UCSD-AML1 (cell line): ENCODE data around the gene RNLS.

Source experiments
- DNase-seq: peaks from one replicate; lab custom pipeline; 2025; ENCODE audit not compliant: unreplicated experiment; lab: John Stamatoyannopoulos, UW

RNLS gene

DNA sequence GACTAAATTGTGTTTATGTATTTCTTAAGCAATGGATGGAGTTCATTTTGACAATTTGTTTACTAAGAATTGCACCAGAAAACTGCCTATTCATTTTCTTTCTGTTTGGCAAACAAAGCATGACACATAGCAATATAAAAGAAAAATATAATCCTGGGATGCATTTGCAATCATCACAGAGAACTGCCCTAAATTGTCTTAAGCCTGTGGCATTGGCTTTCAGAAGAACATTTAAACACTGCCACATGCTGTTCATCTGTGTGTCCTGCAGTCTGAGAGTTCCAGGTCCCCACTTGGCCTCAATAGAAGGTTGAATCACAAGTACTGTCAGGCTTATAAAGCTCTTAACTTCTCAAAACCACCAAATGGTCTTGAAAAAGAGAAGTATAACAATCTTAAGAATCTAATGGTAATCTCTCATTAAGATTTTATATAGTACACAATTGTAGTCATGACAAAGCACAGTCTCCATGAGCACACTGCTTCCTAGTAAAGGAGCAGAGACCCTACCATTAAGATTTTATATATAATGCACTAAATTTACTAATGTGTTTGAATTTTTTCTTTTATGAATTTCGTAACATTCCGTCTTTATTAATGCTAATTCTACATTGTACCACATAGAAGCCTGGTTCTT is 29.9 kb downstream of the RNLS start:
- DNase-seq, result peak; percentile 10

DNA sequence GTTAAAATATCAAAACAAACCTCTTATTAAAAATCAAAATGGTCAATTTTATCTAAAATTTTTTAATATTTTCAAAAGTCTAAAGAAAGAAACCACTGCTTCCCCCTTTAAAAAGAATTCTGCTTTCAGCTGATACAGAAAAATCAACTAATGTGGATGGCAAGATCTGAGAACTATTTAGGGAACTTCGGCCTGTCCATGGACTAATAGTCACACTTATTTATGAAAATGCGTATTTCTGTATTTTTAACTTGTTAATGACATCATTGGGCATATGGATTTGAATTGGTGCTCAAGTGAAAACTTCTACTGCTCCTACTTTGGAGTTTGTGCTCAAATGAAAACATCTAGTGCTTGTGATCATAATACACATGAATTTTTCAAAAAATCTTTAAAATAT is 31.9 kb downstream of the RNLS start:
- DNase-seq, result no peak

DNA sequence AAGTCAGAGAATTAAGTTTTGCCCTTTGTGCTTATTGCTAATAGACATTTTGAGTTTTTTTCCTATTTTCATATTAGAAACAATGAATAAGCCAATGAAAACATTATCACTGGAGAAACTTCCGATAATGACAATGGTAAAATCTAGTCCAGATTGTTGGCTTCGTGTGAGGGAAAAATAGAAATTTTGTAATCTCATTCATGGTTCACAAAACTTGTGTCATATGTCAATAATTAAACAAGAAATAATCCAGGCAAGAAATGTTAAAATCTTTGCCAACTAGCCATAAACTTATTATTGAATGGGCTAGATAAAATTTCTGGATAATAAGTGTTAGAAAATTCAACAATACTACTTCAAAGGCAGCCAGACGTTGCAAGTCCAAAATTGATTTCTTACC is 36.6 kb downstream of the RNLS start:
- no peak for DNase-seq

DNA sequence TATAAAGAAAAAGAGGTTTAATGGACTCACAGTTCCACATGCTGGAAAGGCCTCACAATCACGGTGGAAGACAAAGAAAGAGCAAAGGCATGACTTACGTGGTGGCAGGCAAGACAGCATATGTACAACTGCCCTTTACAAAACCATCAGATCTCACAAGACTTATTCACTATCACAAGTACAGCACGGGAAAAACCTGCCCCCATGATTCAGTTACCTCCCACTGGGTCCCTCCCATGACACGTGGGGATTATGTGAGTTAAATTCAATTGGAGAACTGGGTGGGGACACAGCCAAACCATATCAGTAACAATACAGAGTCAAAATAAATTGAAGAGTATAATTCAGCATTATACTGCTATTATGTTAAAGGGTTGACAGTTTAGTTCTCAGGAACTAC is 37.8 kb downstream of the RNLS start:
- DNase-seq, result no peak

DNA sequence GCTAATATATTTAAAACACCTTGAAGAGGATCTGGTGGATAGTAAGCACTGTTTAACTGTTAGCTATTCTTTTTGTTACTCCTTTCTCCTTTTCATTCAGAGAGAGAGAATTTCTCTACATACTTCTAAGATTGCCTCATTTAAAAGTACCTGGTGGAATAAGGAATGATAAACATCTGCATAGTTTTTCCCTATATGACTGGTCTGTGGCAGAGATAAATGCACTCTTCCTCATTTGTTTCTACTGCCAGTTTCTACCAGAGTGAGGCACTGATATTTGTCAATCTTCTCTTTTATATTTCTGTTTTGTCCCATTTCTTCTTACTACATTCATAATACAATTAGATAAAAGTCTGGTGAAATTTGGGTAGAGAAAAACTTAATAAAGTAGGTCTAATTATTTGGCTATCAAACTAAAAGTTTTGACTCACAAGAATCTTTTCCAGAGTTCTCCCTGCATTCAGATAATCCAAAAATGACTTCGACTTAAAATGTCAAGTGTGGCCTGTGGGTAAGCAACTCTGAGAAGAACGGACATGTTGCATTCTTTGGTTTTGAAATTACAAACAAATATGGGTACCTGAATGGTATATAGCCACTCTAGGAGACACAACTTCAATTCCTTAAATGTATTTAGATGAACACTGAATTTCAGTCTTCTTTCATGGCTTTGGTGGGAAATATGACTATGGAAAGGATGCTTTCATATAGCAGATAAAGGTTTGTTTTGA is 38.8 kb downstream of the RNLS start:
- DNase-seq, result no peak

DNA sequence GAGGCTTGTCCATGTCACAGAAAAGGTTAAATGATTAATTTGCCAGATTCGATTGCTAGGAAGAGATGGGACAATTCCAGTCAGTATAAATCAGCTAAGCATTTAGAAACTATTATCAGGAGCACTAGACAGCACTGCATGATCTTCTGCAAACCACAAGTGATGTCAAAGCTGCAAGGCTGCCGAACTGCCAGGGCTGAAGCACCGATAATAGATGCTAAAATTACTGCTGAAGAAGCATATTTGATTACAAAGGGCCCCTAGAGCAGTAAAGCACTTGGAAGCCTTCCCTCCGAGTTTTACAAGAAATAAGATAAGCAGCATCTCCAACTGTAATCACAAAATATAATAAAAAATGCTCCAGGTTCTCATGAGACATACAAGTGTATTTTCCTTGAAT is 40.6 kb downstream of the RNLS start:
- DNase-seq, result no peak

DNA sequence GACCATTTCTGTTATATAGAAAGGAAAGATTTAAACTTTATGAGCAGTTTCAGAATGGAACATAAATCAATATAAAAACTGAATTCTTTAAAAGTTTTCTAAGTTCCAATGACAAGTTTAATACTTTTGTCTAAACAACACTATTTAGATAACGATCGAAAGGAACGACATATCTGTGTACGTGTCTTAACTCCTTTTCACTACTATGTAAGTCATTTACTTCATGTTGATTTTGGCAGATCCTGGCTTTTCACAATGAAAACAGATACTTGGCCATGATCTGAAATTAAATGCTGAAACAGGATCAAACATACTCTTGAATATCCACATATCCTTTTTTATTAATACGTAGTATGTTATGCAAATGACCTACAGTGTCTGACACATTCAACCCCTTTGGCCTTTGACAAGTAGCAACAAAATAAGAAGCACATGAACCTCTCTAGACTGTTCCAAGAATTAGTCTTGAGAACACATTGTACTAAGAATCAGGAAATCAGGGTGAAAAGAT is 41.9 kb downstream of the RNLS start:
- DNase-seq, result no peak

GRCh38 chr10:88540351-88540750 is 42.8 kb downstream of the RNLS start:
- no peak for DNase-seq

DNA sequence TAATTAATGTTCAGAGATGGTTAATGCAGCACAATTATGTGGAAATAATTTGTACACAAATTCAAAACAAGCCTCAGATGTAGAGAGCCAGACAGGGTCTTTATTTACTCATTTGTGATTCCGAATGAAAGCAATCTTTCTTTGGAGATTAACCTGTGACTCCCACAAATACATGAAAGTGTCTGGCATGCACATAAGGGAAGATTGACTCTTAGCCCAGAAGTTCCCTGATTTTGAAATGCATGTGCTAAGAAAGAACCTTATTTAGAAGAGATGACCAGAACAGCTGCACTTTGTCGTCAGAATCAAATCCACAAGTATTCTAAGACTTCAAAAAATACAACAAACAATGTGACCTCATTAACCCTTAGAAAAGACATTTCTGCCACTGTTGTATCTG is 45.1 kb downstream of the RNLS start:
- no peak for DNase-seq

- DNase-seq, result no peak
These were observed 45.8 kb downstream of the RNLS start for GRCh38 chr10:88537322-88537721.

DNA sequence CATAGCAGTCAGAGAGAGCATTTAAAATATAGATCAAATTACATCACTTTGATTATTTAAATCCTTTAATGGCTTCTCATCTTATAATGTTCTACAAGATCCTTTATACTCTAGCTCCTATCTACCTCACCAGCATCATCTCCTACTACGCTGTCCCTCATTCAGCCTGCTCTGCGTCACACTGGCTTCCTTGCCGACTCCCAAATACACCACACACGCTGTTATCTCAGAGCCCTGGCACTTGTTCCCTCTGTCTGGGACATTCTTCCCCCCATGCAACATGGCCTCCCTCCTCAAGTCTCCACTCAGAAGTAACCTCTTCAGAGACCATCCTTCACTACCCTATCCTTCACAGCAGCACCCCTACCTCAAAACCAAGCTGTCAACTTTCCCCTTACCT is 46.7 kb downstream of the RNLS start:
- no peak for DNase-seq

- DNase-seq, result no peak
These were observed 48.9 kb downstream of the RNLS start for GRCh38 chr10:88534072-88534665.

- no peak for DNase-seq
These were observed 51.6 kb downstream of the RNLS start for GRCh38 chr10:88531392-88532052.

DNA sequence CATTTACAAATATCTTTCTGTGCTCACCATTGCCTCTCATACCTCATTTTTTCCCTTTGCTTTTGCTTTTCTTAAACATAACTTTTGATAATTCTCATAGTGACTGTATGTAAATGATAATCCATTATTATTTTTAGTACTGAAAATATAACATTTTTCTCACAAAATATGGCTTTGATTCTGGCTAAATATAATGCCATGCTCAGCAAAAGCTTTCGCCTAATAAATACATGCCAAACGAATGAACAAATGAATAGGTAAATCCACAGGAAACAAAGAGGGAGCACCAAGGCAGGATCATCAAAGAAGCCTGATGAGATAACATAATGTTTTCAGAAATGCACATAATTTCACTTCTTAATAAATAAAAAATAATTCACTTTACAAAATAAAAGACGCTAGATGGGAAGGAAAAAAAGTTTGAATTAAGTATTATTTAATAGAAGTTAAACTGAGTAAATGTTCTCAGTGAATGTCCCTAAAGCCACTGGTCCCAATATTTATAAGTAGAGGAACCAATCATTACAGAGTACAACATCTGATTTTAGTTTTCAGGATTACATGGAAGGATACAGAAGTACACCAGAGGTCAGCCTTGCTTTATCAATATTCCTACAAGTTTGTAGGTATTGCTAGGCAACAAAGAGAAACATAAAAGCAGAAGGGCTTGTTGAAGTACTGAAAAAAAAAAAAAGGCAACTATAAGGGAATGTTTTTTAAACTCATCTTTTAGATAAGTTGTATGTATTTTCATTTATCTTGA is 52.3 kb downstream of the RNLS start:
- DNase-seq, result no peak

DNA sequence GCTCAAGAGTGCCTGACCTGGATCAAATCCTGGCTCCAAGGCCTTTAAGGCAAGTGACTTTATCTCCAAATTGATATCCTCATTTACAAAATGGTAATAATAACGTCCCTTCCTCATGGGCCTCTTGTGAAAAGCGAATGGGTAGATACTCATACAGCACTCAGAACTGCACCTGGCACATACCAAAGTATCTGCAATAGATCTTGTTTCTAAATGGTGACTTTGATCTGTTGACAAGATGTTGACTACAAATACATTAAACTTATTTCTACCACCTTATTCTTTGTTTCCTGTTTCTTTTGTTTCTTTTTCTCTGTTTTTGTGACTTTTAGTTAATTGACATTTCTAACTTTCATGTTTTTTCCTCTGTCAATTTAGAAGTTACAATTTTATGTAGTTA is 53.0 kb downstream of the RNLS start:
- no peak for DNase-seq

- no peak for DNase-seq
These were observed 54.1 kb downstream of the RNLS start for GRCh38 chr10:88528806-88529570.

- DNase-seq, result no peak
These were observed 54.9 kb downstream of the RNLS start for GRCh38 chr10:88528201-88528600.

- no peak for DNase-seq
These were observed 55.9 kb downstream of the RNLS start for GRCh38 chr10:88527245-88527644.

- DNase-seq, result no peak
These were observed 56.5 kb downstream of the RNLS start for GRCh38 chr10:88526501-88527105.
